ENCODE measurements around the gene PARD3B. TPM values are rescaled to one million over a fixed set of nuclear protein-coding genes. Genes with fewer than 3 reads are reported as not detected.
"Not testable (repeated sequence)": the region's sequence is repeated elsewhere in the genome, so short reads cannot be mapped to it uniquely, and the experiment has no call there.

Gene PARD3B
- total RNA-seq, 1 donor from 2014 or later, result 9.3 TPM

DNA sequence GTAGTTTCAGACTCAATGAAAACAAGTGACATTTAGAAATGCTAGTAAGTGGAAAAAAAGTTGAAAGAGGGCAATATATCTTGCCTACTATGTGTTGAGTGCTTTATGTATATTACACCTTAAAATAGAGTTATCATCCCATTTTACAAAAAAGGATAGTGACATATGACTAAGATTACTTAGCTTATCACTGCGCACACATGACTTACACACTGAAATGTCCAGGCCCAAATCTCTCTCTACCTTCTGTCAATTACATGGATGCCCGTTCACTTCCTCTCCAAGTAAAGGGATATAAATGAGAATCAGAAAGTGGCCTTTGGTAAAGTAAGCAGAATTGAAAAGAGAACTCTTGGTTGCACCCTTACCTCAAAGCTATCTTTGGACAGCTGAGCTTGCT lies 3.6 kb upstream of the PARD3B start:
- DNase-seq (ENCODE audit: low spot score), result no peak

DNA sequence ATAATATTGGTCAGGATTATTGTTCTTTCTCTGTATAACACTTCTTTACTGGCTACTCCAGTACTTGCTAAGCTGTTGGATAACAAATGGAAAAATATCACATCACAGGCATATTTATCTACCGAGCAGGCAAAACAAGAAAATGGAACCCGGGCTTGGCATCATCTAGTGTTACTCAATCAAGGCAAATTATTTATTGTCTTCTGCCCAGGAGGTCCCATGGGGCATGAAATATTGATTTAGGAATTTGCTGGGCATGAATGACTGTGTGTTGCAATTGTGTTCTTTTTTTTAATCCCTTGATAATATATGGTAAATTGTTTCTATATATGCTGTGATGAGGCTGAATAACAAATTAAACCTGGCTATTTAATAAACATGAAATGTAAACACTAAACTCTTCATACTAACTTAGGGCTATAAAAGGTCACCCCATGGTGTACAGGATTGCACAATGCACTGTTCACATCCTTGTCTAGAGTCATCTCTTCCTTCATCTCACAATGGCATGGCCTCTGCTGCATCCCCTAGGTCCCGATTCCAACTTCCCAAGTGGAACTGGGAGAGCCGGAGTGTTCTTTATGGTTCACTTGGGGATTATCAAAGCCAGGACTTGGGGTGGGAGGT lies 2.2 kb upstream of the PARD3B start:
- ATAC-seq, result no peak
- no peak for DNase-seq (ENCODE audit: low spot score)

More for the DNA sequence above, 3.6 kb upstream of the PARD3B start:
- ATAC-seq, result no peak

DNA sequence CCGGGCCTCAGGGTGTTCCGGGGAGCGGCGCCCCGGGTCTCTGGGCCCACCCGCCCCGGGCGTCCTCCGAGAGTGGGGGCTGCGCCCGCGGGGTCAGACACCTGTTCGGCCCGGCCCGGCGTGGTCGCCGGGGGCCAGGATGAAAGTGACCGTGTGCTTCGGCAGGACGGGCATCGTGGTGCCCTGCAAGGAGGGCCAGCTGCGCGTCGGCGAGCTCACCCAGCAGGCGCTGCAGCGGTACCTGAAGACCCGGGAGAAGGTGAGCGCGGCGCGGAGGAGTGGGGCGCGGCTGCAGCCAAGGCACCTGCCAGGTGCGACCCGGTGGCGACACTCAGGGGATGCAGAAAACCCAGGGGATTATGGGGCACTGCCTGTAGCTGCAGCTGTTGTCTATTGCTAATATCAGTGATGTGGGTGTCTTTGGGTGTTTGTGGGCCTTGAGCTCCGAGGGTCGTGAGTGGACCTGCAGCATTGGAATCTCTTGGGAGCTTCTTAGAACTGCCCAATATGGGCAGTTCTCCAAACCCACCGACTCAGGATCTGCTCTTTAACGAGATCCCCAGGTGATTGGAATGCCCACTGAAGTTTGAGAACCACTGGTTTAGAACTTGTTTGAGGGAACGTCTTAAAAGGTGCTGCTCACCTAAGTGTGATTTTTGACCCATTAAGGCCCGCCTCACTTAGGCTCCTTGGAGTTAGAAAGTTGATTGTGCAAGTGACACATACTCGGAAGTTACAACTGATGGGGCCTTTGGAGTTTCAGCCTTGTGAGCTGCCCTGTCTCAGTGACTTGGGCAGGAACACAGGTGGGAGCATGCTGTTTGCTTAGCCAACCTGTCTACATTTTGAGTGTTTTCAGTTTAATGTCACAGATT lies 823 bp downstream of the PARD3B start:
- ATAC-seq (peak; percentile 43), DNase-seq (ENCODE audit: low spot score) (no peak)

DNA sequence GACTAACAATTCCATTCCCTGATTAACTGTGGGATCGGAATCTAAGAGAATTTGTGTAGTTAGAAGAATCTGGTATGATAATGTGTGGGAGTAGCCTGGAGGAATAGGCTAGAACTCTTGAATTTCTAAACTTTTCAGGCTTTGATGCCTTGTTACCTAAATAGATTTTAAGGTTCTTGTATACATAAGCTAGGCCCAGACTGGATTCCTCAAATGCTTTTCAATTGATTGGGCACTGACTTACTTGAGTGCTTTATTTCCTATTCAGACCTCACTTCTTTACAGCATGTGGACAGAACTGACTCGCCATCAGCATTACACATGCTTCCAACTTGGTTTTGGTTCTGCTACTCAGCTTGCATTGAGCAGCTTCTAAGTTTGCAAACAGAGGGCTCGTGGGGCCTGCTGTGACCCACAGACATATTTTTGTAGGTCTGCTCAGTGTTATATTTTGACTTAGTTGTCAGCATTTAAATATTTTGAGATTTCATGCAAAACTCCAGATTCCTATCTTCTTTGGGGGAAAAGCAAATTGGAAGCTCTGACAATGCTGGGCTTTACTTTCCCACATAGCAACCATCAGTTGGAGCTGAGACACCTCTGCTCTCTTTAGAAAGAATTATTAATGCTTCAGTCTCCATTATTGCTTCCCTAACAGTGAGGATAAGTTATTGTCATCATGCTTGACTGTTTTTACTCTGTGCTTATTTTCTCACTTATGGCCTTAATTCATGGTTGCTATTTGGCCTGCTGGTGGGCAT lies 5.7 kb downstream of the PARD3B start:
- no peak for ATAC-seq
- DNase-seq (ENCODE audit: low spot score), result no peak

DNA sequence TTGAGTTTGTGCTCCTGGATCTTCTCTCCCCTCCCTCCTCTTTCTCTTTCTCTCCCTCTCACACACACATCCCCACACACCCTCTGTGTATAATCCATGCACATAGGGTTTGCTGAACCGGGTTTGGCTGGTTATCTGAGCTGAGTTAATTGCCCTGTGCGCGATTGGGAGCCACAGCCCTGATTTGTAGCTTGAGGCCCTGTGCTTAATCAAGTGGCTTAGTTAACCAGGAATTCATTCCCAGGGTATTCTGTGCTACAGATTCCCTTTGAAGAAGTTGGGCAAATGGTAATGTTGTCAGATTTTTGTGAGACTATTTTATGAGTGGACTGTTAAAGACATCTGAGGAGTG lies 6.2 kb downstream of the PARD3B start:
- ATAC-seq (no peak), DNase-seq (ENCODE audit: low spot score) (no peak)

DNA sequence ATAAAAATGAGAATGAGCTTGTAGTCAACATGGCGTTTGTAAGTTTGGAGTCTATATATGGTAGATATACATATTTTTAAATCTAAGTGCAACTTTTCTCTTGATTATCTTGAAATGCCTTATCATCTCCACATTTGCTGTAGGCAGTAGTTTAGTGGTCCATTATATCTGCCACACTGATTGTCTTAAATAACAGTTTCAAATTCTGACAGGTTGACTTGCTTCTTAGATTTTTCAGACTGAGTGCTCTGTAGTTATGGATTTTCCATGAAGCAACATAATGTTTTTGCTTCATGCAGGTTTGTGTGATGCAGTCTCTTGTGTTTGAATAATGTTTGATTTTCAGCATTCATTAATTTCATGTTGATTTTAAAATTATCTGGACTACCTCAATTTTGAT lies 12.3 kb downstream of the PARD3B start:
- ATAC-seq (no peak), DNase-seq (ENCODE audit: low spot score) (no peak)

DNA sequence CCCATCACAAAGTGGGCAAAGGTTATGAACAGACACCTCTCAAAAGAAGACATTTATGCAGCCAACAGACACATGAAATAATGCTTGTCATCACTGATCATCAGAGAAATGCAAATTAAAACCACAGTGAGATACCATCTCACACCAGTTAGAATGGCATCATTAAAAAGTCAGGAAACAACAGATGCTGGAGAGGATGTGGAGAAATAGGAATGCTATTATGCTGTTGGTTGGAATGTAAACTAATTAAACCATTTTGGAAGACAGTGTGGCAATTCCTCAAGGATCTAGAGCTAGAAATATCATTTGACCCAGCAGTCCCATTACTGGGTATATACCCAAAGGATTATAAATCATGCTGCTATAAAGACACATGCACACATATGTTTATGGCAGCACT lies 14.1 kb downstream of the PARD3B start:
- not testable (repeated sequence) for DNase-seq (ENCODE audit: low spot score); ATAC-seq

DNA sequence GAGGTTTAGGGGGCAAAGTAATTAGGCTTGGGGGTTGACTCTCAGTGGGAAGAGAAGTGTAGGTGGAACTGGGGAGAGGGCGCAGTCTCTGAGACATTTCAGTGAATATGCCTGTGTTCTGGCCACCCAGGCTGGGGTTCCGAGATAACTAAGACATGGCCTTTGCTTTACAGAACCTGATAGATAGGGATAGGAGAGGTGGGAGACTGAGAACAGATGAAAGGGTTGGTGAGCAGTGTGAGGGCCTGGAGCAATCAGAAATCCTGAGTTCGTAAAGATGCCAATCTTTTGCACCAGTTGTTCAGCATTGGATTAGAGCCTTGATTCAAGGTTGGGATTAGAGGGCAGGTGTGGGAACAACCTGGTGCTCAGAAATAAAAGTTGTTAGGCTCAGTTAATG lies 15.6 kb downstream of the PARD3B start:
- ATAC-seq (no peak), DNase-seq (ENCODE audit: low spot score) (no peak)

DNA sequence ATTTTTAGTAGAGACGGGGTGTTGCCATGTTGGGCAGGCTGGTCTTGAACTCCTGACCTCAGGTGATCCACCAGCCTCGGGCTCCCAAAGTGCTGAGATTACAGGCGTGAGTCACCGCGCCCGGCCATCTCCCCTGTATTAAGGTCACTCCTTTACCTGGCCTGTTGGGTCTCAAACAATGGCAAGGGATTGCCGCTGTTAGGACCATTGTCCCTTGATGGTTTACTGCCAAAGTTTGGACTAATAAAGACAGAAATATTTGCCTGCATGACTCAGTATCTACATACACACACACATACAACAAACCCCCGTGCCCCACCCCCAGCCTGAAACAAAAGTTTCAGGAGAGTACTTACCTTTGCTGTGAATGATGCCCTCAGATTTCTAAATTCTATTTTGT lies 16.5 kb downstream of the PARD3B start:
- DNase-seq (ENCODE audit: low spot score) (no peak), ATAC-seq (no peak)

DNA sequence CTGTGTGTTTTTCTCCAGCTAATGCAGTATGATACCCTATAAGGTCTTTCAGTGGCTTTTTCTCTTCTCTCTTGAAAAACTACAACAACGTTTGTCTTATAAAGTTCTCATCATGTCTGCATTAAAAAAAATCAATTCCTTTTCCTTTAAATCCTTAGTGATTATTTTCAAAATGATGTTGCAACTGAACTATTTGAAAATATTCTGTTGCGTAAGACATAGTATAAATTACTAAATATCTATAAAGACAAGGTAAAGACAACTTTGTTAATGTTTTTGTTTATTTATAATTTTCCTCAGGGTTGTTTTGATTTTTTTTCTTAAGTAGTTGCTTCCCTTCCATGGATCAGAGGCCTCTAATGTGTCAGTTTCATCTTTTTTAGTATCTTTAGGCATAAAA lies 21.2 kb downstream of the PARD3B start:
- ATAC-seq (no peak), DNase-seq (ENCODE audit: low spot score) (no peak)

DNA sequence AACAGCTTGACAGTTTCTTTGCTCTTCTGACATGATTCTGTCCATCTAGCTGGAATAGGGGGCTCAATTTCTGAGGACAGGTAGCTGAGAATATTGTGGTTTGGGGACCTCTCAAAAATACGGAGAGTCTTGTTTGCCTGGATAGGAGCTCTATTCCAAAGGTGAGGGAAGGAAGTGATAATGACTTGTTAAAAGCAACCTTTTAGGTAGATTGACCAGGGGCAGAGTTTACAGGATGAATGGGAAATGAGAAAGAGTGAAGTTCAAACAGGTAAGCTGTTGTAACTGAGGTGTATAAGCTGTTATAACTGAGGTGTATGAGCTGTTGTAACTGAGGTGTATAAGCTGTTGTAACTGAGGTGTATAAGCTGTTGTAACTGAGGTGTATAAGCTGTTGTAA lies 25.1 kb downstream of the PARD3B start:
- ATAC-seq (peak; percentile 21), DNase-seq (ENCODE audit: low spot score) (no peak)

DNA sequence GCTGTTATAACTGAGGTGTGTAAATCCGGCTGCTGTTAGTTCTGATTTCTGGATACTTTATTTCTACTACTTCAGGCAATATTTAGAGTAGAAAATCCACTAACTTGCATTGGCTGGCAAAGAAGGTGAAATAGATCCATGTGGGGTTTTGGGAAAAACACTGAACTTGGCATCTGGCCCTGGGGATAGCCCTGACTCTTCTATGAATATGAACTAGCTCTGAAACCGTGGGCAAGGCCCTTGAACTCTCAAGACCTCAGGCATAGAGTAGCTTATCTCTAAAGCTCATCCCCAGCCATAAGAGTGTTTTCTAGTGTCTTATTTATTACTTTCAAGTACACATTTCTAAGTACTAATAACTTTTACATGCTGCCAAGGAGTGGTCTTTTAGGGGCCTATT lies 25.8 kb downstream of the PARD3B start:
- DNase-seq (ENCODE audit: low spot score) (no peak), ATAC-seq (no peak)

DNA sequence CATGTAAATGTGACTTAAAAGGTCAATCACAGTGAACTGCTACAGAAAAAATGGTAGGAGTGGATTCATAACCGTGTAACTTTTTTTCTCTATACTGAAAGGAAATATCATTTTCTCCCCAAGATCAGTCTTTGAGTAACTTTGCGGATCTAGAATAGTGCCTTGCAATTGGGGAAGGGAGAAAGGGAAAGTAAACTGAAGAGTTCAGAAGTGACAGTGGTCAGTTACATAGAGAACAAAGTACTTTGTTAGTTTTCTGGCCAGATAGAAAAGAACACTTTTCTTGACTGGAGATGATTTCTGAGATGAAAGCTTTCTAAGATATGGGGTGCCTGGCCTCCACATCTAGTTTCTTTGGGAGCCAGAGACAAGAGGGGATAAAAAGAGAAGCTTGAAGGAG lies 26.6 kb downstream of the PARD3B start:
- DNase-seq (ENCODE audit: low spot score), result no peak
- ATAC-seq, result peak; percentile 71

DNA sequence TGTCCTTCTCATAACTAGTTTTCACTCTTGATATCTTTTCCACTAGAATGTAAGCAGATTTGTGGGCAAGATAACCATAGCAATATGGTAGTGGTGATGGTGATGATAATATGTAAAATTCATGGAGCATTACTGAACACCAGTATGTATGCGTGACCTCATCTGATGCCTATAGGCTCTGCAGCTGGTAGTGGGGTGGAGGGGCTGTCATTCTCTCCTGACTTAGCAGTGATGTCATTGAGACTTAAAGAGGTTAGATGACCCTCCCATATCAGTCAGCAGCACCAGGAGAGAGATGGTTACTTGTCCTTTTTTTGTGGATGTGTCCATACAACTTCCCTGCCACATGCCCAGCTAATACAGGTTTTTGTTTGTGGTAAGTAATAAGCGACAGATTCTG lies 27.9 kb downstream of the PARD3B start:
- DNase-seq (ENCODE audit: low spot score) (no peak), ATAC-seq (no peak)

DNA sequence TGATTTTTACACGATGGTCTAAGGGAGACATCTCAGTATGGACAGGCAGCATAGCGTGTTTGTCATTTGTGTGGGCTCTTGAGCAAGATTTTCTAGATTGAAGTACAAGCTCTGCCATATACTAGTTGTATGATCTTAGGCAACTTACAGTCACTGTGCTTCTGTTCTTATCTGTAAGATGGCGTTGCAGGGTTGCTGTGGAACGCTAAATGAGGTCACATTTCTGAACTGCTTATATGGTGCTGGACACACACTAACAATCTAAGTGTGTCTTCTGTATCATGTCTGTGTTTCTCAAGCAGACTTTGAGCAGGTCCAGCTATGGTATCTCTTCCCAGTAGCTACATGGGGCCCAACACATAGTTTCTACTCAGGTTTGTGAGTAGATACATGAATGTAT lies 29.2 kb downstream of the PARD3B start:
- DNase-seq (ENCODE audit: low spot score), result no peak

DNA sequence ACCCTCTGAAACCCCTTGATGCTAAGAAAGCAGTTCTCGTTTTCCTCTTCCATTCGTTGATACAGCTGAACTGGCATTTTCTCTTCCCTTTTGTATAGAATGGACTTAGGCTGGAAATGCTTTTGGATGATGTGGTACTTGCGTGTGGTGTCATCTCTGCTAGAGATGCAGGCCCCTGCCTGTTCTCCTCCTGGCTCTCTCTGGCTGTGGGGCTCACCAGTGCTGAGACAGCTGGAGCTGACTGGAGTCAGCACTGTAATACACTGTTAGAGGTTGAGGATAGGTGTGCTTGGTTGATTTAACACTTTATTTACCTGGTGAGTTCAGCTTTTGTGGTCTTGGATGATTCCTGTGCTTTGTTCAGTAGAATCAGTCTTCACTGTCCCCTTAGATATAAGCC lies 30.2 kb downstream of the PARD3B start:
- ATAC-seq, result no peak

More for the DNA sequence above, 29.2 kb downstream of the PARD3B start:
- ATAC-seq, result no peak

DNA sequence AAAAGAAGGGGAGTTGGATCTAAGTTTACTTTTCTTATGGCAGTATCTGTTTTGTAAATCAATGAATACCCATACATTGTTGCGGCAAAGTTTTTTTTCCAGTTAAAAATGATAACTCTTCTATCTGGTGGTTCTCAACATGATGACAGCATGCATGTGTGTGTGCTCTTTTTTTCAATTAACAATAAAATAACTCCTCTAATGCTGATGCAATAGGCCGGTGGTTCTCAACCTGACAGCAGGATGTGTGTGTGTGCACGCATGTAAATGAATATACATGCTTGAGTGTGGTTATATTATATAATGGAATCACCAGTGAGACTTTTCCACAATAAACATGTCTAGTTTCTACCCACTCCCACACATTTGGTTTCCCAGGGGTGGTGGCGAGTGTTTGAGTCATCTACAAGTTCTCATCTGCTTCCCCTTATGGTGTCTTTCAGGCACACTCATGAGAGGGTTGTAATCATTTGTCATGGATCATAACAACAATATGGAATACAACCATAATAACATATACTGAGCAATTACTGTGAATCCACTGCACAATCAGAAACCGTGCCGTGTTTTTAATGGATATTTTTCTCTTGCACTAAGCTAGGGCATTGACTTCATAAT lies 31.2 kb downstream of the PARD3B start:
- DNase-seq (ENCODE audit: low spot score) (no peak), ATAC-seq (no peak)

More for the DNA sequence above, 30.2 kb downstream of the PARD3B start:
- no peak for DNase-seq (ENCODE audit: low spot score)

DNA sequence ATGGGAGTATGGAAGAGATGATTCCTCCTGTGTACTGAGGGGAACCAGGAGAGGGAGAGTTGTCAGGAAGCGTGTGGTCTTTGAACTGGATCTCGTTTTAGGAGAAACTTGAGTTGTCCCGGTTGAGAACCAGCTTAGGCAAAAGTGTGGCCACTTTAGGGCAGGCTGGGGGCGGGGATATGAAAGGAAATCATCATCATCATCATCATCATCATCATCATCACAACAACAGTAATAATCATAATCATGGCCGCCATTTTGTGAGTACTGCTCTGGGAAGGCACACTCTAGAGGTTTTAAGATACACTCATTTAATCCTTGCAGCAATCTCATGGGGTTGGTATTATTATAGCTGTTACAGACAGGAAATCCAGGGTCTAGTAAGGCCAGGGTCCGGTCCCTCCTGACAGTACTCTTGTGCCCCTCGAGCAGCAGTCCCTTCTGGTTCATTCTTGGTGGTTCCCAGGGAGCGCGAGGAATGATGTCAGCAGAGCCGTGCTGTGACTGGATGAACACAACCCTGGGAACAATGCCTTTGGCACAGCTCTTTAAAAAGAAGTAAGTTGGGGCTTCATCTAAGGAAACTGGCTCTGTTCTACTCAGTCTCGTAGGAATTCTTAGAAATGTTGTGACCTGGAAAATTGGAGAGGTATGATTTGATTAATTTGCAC lies 33.8 kb downstream of the PARD3B start:
- ATAC-seq (no peak), DNase-seq (ENCODE audit: low spot score) (no peak)

DNA sequence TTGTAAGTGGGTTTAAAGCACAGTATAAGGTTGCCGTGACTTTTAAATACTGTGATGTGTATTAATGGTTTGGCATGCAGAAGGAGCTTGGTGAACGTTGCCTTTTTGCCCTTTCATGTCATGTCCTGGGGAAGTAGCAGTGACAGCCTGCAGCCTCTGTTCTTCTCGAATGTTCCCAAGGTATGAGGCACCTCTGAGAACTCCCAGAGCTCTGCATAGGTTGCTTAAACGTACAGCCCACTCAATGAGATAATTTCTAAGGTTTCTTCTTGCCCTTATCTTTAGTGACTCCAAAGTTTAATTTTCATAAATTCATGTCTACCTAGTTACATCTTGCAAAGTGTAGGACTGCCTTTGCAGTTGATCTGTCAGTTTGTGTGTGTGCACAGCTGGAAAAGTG lies 36.7 kb downstream of the PARD3B start:
- ATAC-seq, result no peak

DNA sequence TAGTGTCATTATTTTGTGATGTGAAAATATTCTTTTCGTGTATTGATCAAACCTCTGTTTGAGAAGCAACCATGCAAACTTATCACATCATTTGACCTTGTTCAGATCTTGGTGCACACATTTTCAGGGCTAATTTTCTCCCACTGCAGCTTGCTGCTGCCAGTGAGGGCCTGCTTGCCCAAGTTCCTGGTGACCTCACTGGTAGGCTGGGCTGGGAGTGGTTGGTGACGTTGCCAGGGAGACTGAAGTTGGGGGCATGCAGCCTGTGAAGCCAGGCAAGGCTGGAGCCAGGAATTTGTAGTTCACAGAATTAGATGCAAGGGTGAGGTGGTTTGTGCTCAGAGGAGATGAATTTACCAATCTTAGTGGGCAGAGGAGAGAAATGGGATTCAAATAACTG lies 38.5 kb downstream of the PARD3B start:
- ATAC-seq (no peak), DNase-seq (ENCODE audit: low spot score) (no peak)

More for the DNA sequence above, 36.7 kb downstream of the PARD3B start:
- no peak for DNase-seq (ENCODE audit: low spot score)

DNA sequence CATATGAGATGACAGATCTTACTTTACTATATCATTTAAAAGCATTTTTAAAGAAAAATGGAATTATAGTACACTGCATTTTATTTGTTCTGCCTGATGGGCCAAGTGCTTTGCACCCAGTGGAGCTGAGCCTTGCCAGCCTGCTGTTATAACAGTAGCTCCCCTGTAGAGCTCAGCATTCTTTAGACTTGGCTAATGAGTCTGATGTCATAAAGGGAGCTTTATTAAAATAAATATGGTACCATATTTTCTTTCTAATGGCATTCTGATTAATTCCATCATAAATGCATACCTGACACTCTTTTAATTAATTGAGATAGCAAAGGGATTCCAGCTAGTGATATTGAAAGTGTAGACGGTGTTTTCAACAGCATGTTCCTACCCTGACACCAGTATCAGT lies 40.7 kb downstream of the PARD3B start:
- DNase-seq (ENCODE audit: low spot score), result no peak

More for the DNA sequence above, 40.7 kb downstream of the PARD3B start:
- ATAC-seq, result no peak

All from left lobe of liver (tissue), 2 donors.